GM10248 (cell line): ENCODE data around the gene TGM1.

ENCODE experiments used
- CTCF ChIA-PET: fragments of 300-600 bp; sonication (Branson Sonifier 250); formaldehyde crosslinking; extraction: SDS; loops from one replicate; lab custom pipeline; 2021; ENCODE audit warnings: antibody characterized with exemption; lab: Yijun Ruan, JAX
- POLR2A ChIA-PET: fragments of 350-650 bp; sonication (Branson Sonifier 250); formaldehyde crosslinking; extraction: SDS; loops from one replicate; lab custom pipeline; 2020; ENCODE audit warnings: antibody characterized with exemption; lab: Yijun Ruan, JAX
- DNase-seq: peaks from one replicate; pipeline ENCODE4 v3.0.0; 2012; ENCODE audit errors: extremely low spot score
- CTCF ChIP-seq: IDR thresholded peaks from 2 replicates; pipeline ENCODE4 v1.5.1; 2012; ENCODE audit warnings: mild to moderate bottlenecking, low read depth; ENCODE audit errors: extremely low read depth, missing control alignments, control extremely low read depth

The TGM1 gene

GRCh38 chr14:24259282-24260025, 3.5 kb downstream of the TGM1 start:
- no peak for TF ChIP-seq CTCF
- POLR2A ChIA-PET: no interaction called here
- CTCF ChIA-PET: interaction anchor here (0.7 to 2.1 kb wide), 4 partner anchors 12 to 48 kb away, joined by 3 to 10 read pairs (median 7); partner anchors contain the start of genes CIDEB, RABGGTA and TINF2
- DNase-seq: no peak

DNA sequence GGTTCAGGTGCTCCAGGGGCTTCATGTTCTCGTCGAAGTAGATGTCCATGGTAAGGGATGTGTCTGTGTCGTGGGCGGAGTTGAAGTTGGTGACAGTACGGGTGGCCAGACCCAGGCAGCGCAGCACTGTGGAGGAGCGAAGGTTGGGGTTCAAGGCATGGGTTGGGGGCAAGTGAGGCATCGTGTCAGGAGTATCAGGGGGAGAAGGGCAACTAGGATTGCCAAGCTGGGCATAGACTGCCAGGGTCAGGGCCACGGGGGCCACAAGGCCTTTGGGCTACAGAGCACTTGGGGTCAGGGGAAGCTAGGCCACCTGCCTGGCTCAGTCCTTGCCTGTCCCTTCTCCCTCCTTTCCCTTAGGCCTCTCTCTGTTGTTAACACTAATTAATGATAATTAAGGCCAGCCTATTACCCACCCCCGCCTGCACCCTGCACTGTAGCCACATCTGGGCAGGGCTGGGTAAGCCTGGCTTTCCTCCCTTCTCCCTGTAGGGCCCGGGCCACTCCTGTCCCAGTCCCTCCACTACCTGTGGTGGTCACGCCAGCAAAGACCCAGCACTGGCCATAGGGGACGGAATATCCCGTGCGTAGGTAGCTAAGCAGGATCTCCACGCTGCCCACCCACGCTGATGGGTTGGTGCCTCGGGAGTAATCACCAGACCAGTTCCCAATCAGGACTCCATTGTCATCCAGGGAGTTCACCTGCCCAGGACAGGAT, 4.3 kb downstream of the TGM1 start:
- no peak for DNase-seq
- ChIA-PET CTCF (interaction anchor here (0.8 to 2.3 kb wide), 6 partner anchors 11 to 39 kb away, joined by 3 to 10 read pairs (median 6); partner anchors contain the start of genes RABGGTA and TINF2), POLR2A (no interaction called here)
- no peak for TF ChIP-seq CTCF

DNA sequence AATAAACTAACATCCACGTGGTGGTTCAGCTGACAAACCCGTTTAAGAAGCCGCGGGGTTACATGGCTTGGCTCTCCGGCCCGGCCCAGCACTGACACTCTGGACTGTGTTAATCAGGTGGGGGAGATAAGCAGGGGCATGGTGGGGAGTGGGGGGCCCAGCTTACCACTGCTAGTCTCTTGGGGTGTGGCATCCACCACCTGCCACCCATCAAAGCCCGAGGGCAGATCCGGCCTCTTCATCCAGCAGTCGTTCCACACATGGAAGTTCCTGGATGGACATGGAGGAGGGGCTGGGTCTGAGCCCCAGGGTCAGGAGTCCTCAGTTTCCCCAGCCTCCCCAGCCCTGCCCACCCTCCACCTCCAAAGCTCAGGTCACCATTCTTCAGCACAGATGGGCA, 4.9 kb downstream of the TGM1 start:
- POLR2A ChIA-PET: no interaction called here
- no peak for TF ChIP-seq CTCF
- no peak for DNase-seq
- CTCF ChIA-PET: interaction anchor here (1.3 to 2.3 kb wide), 5 partner anchors 11 to 24 kb away, joined by 3 to 10 read pairs (median 7); partner anchors contain the start of genes RABGGTA and TINF2

DNA sequence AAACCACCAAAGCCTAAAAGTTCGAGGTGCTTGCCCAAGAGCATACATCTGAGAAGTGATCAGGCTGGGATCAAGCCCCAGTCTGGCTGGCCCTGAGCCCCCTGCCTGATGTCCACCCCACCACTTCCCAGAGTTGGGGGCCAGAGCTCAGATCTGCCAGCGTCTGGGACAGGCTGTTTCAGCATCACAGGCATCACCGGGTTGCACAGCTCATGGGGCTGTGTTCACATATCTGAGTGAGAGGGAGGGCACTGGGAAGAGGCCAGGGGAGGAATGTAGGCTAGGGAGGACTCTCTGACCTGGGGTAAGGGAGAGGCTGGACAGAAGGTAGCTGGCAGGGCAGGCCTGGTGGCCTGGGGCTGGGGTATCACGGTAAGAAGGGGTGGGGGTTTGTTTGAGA, 6.0 kb downstream of the TGM1 start:
- CTCF ChIA-PET: interaction anchor here (0.7 to 2.3 kb wide), 6 partner anchors 10 to 51 kb away, joined by 3 to 11 read pairs (median 4); partner anchors contain the start of genes CIDEB and TINF2
- POLR2A ChIA-PET: interaction anchor here (0.7 kb wide), 1 partner anchor 44 kb away, joined by 3 read pairs; the partner anchor contains the start of gene CHMP4A
- no peak for DNase-seq
- no peak for TF ChIP-seq CTCF

DNA sequence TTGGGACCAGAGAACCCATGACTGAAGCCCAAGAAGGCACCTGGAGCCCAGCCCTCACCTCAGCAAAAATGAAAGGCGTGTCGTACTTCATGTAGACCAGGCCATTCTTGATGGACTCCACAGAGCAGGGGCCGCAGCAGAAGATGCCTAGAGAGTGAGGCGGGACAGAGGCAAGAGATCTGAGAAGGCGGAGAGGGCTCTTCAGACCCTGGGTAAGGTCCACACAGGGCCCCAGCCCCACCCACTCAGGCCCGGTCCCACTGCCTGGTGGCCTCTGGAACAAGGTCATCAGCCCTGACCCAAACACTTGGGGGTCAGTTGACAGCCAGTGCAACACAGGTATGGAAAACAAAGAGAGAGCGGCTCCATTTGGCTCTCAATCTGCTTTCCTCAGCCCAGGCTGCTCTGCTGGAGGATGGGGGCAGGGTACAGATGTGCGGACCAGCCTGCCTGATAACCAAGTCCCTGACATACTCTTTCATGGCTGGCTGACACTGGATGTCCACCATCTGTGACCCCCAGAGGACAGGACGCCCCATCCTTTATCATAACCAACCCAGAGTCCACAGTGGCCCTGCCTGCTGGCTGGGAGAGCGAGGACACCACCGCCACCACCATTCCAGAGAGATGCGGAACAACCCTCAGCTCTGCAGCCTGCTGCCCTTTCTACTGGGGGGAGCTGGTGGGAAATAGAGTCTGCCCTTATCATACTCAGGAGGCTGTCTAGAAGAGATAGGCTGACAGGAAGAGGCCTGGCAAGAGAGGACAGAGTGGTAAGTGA, 6.9 kb downstream of the TGM1 start:
- DNase-seq: no peak
- POLR2A ChIA-PET: interaction anchor here (0.7 kb wide), 1 partner anchor 43 kb away, joined by 3 read pairs; the partner anchor contains the start of gene CHMP4A
- CTCF ChIA-PET: interaction anchor here (0.7 to 2.7 kb wide), 8 partner anchors 9 to 52 kb away, joined by 3 to 11 read pairs (median 6); partner anchors contain the start of genes CIDEB and TINF2
- TF ChIP-seq CTCF: no peak
